Endothelial cell of umbilical vein (primary cell): ENCODE data around the gene TCP10L.
A peak's percentile ranks its signal among the peaks of the same experiment; 100 is the strongest.

Experiments
- EZH2 ChIP-seq: IDR thresholded peaks from 2 replicates; pipeline ENCODE4 v1.6.1; 2012; ENCODE audit warnings: borderline replicate concordance, low read depth, mild to moderate bottlenecking, moderate library complexity, low read length, inconsistent platforms; ENCODE audit not compliant: severe bottlenecking
- FOS ChIP-seq: IDR thresholded peaks from 2 replicates; pipeline ENCODE4 v1.6.1; 2011; ENCODE audit warnings: mild to moderate bottlenecking, low read length, moderate library complexity, borderline replicate concordance; ENCODE audit not compliant: insufficient read depth
- GATA2 ChIP-seq: IDR thresholded peaks from 2 replicates; pipeline ENCODE4 v1.7.0; 2011; ENCODE audit warnings: low read depth, mild to moderate bottlenecking, moderate library complexity, mixed read lengths, low read length; ENCODE audit not compliant: insufficient read length, insufficient read depth
- JUN ChIP-seq: IDR thresholded peaks from 2 replicates; pipeline ENCODE4 v1.6.1; 2011; ENCODE audit warnings: borderline replicate concordance, low read depth; ENCODE audit not compliant: insufficient read length, insufficient read depth
- MYC ChIP-seq: IDR thresholded peaks from one replicate; pipeline ENCODE4 v1.6.1; 2011; ENCODE audit warnings: mild to moderate bottlenecking, low read depth, low read length
- POLR2A ChIP-seq: IDR thresholded peaks from 2 replicates; pipeline ENCODE4 v1.6.1; 2012; ENCODE audit warnings: low read depth, mild to moderate bottlenecking, control low read depth, low read length
- POLR2AphosphoS5 ChIP-seq: IDR thresholded peaks from 2 replicates; pipeline ENCODE4 v1.6.1; 2012; ENCODE audit warnings: low read depth, mild to moderate bottlenecking, control low read depth, low read length, moderate library complexity; ENCODE audit not compliant: insufficient read depth
- TF ChIP-seq, protein P1 (sequence below), 2 donors: IDR thresholded peaks; 1 replicate in 1 of 2; 2 replicates in 1 of 2; pipeline ENCODE4 v1.5.1; 2011; ENCODE audit warnings: low read length in 2 of 2, mild to moderate bottlenecking in 2 of 2, moderate library complexity in 2 of 2, control low read depth in 1 of 2, inconsistent platforms in 1 of 2, low read depth in 1 of 2; ENCODE audit not compliant: insufficient read depth in 1 of 2; ENCODE audit errors: extremely low read depth in 1 of 2
- TF ChIP-seq, protein P2 (sequence below): IDR thresholded peaks from 2 replicates; pipeline ENCODE4 v1.6.1; 2011; ENCODE audit not compliant: insufficient read depth, insufficient read length

DNA sequence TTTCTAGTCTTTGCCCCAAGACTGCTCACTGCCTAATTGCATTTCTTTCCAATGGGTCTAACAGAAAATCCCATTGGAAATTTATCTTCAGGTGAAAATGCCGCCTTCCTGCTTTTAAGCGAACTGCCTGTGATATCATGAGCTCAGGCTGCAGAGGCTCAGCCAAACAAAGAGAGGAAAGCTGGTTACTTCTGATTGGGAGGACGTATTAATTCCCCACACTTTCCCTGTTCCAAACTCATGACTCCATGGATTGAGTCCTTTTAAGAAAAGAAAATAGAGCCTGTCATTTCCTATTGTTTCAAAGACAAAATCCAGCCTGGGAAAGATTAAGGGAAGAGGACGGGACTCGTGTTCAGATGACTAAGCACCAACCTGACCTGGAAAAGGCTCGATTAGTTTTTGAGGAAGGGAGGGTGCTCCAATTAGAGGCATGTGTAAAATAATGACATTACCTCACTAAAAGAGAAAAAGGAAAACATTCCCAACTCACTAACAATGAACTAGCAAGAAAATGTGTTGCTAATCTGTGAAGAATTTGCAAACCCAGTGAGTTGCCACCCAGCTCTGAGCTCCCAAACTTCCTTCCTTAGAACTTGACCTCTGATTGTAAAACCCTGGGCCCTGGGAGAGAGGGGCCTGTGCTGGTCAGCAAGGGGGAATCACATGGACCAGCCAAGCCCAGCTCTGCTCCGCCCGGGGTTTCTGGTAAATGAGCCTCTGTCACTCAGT is 61.2 kb downstream of the TCP10L start:
- TF ChIP-seq MYC (no peak), EZH2 (no peak), POLR2AphosphoS5 (peak; percentile 86), POLR2A (peak; percentile 48), FOS (peak; percentile 94), GATA2 (peak; percentile 88), JUN (peak; percentile 98)
- TF ChIP-seq, protein P1, sequence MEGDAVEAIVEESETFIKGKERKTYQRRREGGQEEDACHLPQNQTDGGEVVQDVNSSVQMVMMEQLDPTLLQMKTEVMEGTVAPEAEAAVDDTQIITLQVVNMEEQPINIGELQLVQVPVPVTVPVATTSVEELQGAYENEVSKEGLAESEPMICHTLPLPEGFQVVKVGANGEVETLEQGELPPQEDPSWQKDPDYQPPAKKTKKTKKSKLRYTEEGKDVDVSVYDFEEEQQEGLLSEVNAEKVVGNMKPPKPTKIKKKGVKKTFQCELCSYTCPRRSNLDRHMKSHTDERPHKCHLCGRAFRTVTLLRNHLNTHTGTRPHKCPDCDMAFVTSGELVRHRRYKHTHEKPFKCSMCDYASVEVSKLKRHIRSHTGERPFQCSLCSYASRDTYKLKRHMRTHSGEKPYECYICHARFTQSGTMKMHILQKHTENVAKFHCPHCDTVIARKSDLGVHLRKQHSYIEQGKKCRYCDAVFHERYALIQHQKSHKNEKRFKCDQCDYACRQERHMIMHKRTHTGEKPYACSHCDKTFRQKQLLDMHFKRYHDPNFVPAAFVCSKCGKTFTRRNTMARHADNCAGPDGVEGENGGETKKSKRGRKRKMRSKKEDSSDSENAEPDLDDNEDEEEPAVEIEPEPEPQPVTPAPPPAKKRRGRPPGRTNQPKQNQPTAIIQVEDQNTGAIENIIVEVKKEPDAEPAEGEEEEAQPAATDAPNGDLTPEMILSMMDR (IDR thresholded peaks at IDR 0.05; ENCODE audit: extremely low read depth in 1 of 2, insufficient read depth in 1 of 2, low read depth in 1 of 2, low read length in 2 of 2): no peak
- TF ChIP-seq, protein P2, sequence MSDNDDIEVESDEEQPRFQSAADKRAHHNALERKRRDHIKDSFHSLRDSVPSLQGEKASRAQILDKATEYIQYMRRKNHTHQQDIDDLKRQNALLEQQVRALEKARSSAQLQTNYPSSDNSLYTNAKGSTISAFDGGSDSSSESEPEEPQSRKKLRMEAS: peak; percentile 50
